LHCN-M2 (cell line): ENCODE data around the gene SCYL2. TPM values are rescaled to one million over a fixed set of nuclear protein-coding genes. Genes with fewer than 3 reads are reported as not detected.
A peak's percentile ranks its signal among the peaks of the same experiment; 100 is the strongest.
"Not testable (repeated sequence)": the region's sequence is repeated elsewhere in the genome, so short reads cannot be mapped to it uniquely, and the experiment has no call there.

Experiments
- DNase-seq: peaks from one replicate; pipeline ENCODE4 v3.0.0-alpha.2; 2012; ENCODE audit warnings: low read depth
- total RNA-seq: library from RNA; depleted of rRNA; stranded (reverse); fragments of >200 nt; gene quantifications from 2 replicates; pipeline ENCODE4 v1.2.3, GENCODE V29; 2014

The SCYL2 gene
- total RNA-seq, 1 experiment from 2014 or later, result 42.6 TPM

- no peak for DNase-seq
Measured at GRCh38 chr12:100263131-100263530, 3.8 kb upstream of the SCYL2 start.

- DNase-seq, result not testable (repeated sequence)
Measured at GRCh38 chr12:100265107-100265506, 1.9 kb upstream of the SCYL2 start.

GRCh38 chr12:100265732-100266584 is 1.0 kb upstream of the SCYL2 start:
- no peak for DNase-seq

- DNase-seq, result no peak
Measured at GRCh38 chr12:100266585-100266834, 467 bp upstream of the SCYL2 start.

GRCh38 chr12:100267603-100268281 is 765 bp downstream of the SCYL2 start:
- peak; percentile 19 for DNase-seq

- no peak for DNase-seq
Measured at GRCh38 chr12:100268835-100269564, 2.0 kb downstream of the SCYL2 start.

GRCh38 chr12:100273782-100274181 is 6.8 kb downstream of the SCYL2 start:
- DNase-seq, result no peak

GRCh38 chr12:100274291-100274690 is 7.3 kb downstream of the SCYL2 start:
- no peak for DNase-seq

- no peak for DNase-seq
Measured at GRCh38 chr12:100279159-100279558, 12.2 kb downstream of the SCYL2 start.

- no peak for DNase-seq
Measured at GRCh38 chr12:100279607-100280244, 12.7 kb downstream of the SCYL2 start.

- DNase-seq, result not testable (repeated sequence)
Measured at GRCh38 chr12:100284556-100284955, 17.6 kb downstream of the SCYL2 start.

GRCh38 chr12:100289038-100289437 is 22.1 kb downstream of the SCYL2 start:
- DNase-seq, result no peak

GRCh38 chr12:100290016-100290415 is 23.0 kb downstream of the SCYL2 start:
- DNase-seq, result no peak

GRCh38 chr12:100293017-100293416 is 26.0 kb downstream of the SCYL2 start:
- no peak for DNase-seq

- DNase-seq, result not testable (repeated sequence)
Measured at GRCh38 chr12:100294366-100294765, 27.4 kb downstream of the SCYL2 start.

GRCh38 chr12:100295764-100296555 is 29.0 kb downstream of the SCYL2 start:
- peak; percentile 14 for DNase-seq

- DNase-seq, result no peak
Measured at GRCh38 chr12:100302081-100302480, 35.1 kb downstream of the SCYL2 start.

GRCh38 chr12:100303831-100304230 is 36.9 kb downstream of the SCYL2 start:
- no peak for DNase-seq

- DNase-seq, result not testable (repeated sequence)
Measured at GRCh38 chr12:100304334-100304733, 37.4 kb downstream of the SCYL2 start.

GRCh38 chr12:100308138-100308537 is 41.2 kb downstream of the SCYL2 start:
- DNase-seq, result not testable (repeated sequence)

GRCh38 chr12:100311317-100311716 is 44.3 kb downstream of the SCYL2 start:
- DNase-seq, result no peak
